ENCODE data around the gene TAS1R2. TPM values are rescaled to one million over a fixed set of nuclear protein-coding genes. Genes with fewer than 3 reads are reported as not detected.
"Not testable (repeated sequence)": the region's sequence is repeated elsewhere in the genome, so short reads cannot be mapped to it uniquely, and the experiment has no call there.

Gene TAS1R2
- total and polyA plus RNA-seq, 2 of the 8 experiments (the other 6 are each of a cell fraction or from before 2014, with no cell fraction given) = not detected

DNA sequence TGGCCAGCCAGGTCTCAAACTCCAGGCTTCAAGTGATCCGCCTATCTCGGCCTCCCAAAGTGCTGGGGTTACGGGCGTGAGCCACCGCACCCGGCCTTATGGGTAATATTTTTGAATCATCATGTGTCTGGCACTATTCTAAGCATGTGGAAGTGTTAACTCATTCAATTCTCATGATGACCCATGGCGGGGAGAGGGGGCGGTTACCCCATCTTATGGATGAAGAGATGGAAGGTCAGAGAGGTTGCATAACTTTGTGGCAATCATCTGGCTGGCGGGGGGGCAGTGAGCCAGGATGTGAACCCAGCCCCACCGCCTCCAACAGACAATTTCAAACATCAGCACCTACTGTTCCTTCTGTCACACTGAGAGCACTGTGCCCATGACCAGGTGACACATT, 11.5 kb upstream of the TAS1R2 start (continued):
- TF ChIP-seq RBBP5 (IDR thresholded peaks at IDR 0.05; ENCODE audit: borderline replicate concordance, low read depth, low read length) (no peak), PHF8 (conservative IDR thresholded peaks at IDR 0.05; ENCODE audit: low read depth, low read length) (no peak), MAFK (IDR thresholded peaks at IDR 0.05; ENCODE audit: low read depth, low read length) (no peak), ASH2L (IDR thresholded peaks at IDR 0.05; ENCODE audit: low read length) (no peak)

DNA sequence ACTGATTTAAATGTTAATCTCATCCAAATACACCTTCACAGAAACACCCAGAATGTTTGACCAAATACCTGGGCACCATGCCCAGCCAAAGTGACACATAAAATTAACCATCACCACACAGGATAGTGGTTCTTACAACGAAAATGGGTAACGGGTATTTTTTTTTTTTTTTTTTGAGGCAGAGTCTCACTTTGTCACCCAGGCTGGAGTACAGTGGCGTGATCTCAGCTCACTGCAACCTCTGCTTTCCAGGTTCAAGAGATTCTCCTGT, 11.1 kb upstream of the TAS1R2 start:
- CTCF ChIA-PET (ENCODE audit: partially characterized antibody) = interaction anchor here (1.0 to 4.3 kb wide), 5 partner anchors 10 to 50 kb away, joined by 3 to 16 read pairs (median 5); partner anchors contain the start of gene TAS1R2
- H3K23me2 ChIP-seq (ENCODE audit: low read depth, low read length); H3K79me1 ChIP-seq (ENCODE audit: low read depth, low read length); H3K9ac ChIP-seq (replicated peaks in 1 of 4; ENCODE audit: extremely low read depth in 1 of 4, low read depth in 3 of 4, low read length in 3 of 4); H4K8ac ChIP-seq (ENCODE audit: extremely low read depth, insufficient read depth, low read length); FAIRE-seq; H3K18ac ChIP-seq (ENCODE audit: extremely low read depth, low read length); H2BK12ac ChIP-seq (ENCODE audit: low read depth, low read length); H3K9me3 ChIP-seq (ENCODE audit: insufficient read depth in 2 of 2, low read depth in 1 of 2, low read length in 1 of 2); H3K36me3 ChIP-seq (ENCODE audit: control insufficient read depth in 2 of 4, insufficient read depth in 4 of 4, low read length in 3 of 4); H2BK120ac ChIP-seq (replicated peaks; ENCODE audit: low read depth, low read length); H4K91ac ChIP-seq (replicated peaks; ENCODE audit: insufficient read length, low read length); H3K4me1 ChIP-seq (replicated peaks in 1 of 4; ENCODE audit: control insufficient read depth in 3 of 4, insufficient read depth in 4 of 4, low read length in 3 of 4); H4K5ac ChIP-seq (ENCODE audit: insufficient read length, low read depth, low read length); H3K23ac ChIP-seq (ENCODE audit: insufficient read length); H3K4me2 ChIP-seq (ENCODE audit: insufficient read depth in 1 of 2, low read depth in 2 of 2, low read length in 2 of 2); H2AFZ ChIP-seq (ENCODE audit: low read length); H3K79me2 ChIP-seq (ENCODE audit: control insufficient read depth in 1 of 2, insufficient read depth in 2 of 2, low read length in 2 of 2); DNase-seq (ENCODE audit: low read depth in 1 of 2, low spot score in 2 of 2); H3K56ac ChIP-seq (replicated peaks; ENCODE audit: insufficient read length, low read depth, low read length); H2BK5ac ChIP-seq (ENCODE audit: low read depth, low read length); H3K4me3 ChIP-seq (ENCODE audit: extremely low read depth in 1 of 4, insufficient read depth in 2 of 4, low read depth in 3 of 4, low read length in 4 of 4); H4K20me1 ChIP-seq (replicated peaks in 1 of 2; ENCODE audit: control insufficient read depth in 1 of 2, insufficient read depth in 2 of 2, low read length in 2 of 2); H3K14ac ChIP-seq (ENCODE audit: insufficient read length); H3K4ac ChIP-seq (replicated peaks; ENCODE audit: insufficient read length, low read depth, low read length); H2BK20ac ChIP-seq (ENCODE audit: low read length); H3K27me3 ChIP-seq (replicated peaks in 1 of 4; ENCODE audit: control insufficient read depth in 3 of 4, extremely low read depth in 1 of 4, insufficient read depth in 3 of 4, low read length in 3 of 4); H2BK15ac ChIP-seq (ENCODE audit: low read length); H2AK5ac ChIP-seq (ENCODE audit: low read depth, low read length); H3K27ac ChIP-seq (ENCODE audit: low read depth, low read length): not testable (repeated sequence)
- POLR2A ChIA-PET (ENCODE audit: partially characterized antibody) = interaction anchor here (1.0 kb wide), 1 partner anchor 32 kb away, joined by 3 read pairs; the partner anchor contains the start of gene ALDH4A1
- 94% methylated on average over 3 of the region's 3 CpGs; no CpG with 5 or more reads in 1 of the 2 experiments for WGBS, 2 experiments (ENCODE audit: extremely low coverage in 1 of 2, insufficient coverage in 1 of 2, insufficient read length in 1 of 2, insufficient replicate concordance in 2 of 2, low coverage in 1 of 2, low lambda C conversion rate in 2 of 2, missing lambda C conversion rate in 1 of 2)
